Putamen (tissue), 1 donor: Measurements from ENCODE around the gene C17orf58.
"Not testable (repeated sequence)": the region's sequence is repeated elsewhere in the genome, so short reads cannot be mapped to it uniquely, and the experiment has no call there.

Experiments
- DNase-seq: peaks from one replicate; pipeline ENCODE4 v3.0.0-alpha.2; 2016; ENCODE audit warnings: low spot score

The C17orf58 gene

GRCh38 chr17:67996301-67997171 is at the start of gene C17orf58:
TSS of gene C17orf58 (minus strand) at chr17:67996469. CDS start at chr17:67996198, 271 bp downstream.
- not testable (repeated sequence) for DNase-seq

DNA sequence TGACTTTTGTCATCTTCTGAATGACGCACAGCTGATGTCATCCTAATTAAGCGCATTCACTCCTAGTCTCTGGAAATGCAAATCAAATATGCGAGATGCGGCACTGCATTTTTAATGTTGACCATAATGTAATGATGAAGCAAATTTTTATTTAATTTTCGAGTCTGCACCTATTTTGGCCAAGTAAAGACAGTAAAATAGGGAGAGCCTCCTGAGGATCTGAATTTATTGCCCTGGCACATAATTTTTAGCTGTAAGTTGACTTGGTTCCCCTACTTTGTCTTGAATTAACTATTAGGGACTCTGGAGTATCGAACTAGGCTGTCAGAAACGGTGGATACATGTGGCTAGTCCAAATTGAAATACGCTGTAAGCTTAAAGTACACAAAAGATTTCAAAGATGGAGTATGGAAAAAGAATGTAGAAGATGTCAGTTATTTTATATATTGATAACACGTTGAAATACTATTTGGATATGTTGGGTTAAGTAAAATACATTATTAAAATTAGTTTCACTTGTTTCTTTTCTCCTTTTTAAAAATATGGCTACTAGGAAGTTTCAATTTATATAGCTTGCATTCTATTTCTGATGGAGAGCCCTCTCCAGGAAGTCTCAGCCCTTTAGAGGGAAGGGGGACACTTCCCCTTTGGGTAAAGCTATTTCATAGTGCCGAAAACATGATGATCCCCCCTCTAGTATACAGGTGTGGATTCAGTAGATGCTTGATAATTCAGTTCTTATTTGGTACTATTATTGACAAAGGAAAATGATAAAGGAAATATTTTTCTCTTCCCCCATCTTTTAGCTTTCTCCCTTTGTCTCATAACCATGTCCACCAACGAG is 40.3 kb upstream of the C17orf58 start:
- DNase-seq, result no peak

DNA sequence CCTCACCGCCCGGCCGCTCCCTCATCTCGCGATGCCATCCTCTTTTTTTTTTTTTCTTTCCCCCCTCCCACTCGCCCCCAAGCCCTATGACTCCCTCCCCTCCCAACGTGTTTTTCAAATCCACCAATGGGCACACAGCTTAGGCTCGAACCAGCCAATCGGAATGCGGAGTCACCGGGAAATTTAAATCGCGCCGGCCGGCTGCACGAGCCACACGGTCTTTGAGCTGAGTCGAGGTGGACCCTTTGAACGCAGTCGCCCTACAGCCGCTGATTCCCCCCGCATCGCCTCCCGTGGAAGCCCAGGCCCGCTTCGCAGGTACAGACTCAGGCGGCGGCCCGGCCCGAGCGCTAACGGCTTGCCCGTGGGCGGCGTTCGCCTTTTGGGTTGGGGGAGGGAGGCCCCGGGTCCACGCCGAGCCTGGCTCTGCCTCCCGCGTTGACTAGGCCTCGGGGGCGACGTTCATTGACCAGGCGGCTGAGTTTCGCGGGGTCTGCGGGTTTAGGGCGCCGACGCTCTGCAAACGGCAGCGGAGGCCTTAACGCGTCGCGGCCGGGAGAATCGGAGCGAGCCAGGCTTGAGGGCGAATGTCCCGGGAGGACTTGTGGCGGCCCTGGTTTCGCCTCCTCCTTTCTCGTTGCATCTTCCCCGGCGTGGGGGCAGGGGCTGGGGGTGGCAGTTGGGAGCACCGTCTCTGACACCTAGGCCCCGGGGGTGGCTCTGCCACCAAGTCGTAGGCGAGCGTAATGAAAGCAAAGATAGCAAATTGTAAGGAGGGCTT is 39.4 kb upstream of the C17orf58 start, which contains the start of gene KPNA2:
TSS of gene KPNA2 (plus strand) at position 213 of the 781 bp plus-strand sequence. CDS start 1,398 bp downstream, outside the sequence.
- DNase-seq, result peak; percentile 61

- peak; percentile 96 for DNase-seq
These were observed 38.9 kb upstream of the C17orf58 start for GRCh38 chr17:68035131-68035522.

GRCh38 chr17:68034452-68034776 is 38.1 kb upstream of the C17orf58 start:
- no peak for DNase-seq

DNA sequence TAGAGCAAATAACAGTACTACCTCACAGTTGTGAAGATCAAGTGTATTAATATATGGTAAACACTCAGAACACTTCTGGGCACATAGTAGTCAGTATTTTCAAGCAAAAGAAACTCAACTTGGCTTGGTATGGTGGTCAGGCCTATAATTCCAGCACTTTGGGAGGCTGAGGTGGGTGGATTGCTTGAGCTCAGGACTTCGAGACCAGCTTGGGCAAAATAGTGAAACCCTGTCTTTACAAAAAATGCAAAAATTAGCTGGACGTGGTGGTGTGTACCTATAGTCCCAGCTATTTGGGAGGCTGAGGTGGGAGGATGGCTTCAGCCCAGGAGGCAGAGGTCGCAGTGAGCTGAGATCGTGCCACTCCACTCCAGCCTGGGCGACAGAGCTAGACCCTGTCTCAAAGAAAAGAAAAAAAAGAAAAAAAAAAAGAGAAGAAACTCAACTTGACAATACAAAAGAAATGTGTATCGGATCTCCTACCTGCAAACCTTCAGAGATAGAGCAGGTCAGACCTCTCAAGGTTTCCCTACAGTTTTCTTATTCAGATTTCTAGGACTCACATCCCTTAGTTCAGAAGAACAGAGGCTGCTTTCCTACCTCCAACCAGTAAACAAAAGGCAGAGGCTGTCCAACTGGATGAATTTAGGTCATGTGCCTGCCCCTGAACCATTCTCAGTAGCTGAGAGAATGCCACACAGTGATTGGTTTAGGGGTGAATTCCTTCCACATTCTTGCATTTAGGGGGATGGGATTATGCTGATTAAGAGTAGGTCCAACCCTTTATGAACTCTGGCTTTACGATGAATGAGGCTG is 37.6 kb upstream of the C17orf58 start:
- no peak for DNase-seq

GRCh38 chr17:68029512-68030215 is 33.4 kb upstream of the C17orf58 start:
- DNase-seq, result no peak

DNA sequence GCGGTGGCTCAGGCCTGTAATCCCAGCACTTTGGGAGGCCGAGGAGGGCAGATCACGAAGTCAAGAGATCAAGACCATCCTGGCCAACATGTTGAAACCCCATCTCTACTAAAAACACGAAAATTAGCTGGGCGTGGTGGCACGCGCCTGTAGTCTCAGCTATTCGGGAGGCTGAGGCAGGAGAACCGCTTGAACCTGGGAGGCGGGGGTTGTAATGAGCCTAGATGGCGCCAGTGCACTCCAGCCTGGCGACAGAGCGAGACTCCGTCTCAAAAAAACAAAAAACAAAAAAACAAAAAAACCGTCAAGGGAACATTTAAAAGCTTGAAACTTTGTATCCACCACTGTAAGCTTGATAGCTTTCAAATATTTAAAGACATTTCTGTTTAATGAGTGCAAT is 26.3 kb upstream of the C17orf58 start:
- DNase-seq, result not testable (repeated sequence)

GRCh38 chr17:68021963-68022362 is 25.7 kb upstream of the C17orf58 start:
- DNase-seq, result no peak

DNA sequence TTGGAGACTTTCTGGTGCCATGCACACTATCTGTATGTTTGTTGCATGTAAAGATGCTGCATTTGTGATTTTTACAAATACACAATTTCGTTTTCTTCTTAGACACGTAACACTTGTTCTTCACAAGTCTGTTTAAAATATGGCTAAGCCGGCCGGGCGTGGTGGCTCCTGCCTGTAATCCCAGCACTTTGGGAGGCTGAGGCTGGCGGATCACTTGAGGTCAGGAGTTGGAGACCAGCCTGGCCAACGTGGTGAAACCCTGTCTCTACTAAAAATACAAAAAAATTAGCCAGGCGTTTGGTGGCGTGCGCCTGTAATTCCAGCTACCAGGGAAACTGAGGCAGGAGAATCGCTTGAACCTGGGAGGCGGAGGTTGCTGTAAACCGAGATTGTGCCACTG is 24.5 kb upstream of the C17orf58 start:
- not testable (repeated sequence) for DNase-seq

DNA sequence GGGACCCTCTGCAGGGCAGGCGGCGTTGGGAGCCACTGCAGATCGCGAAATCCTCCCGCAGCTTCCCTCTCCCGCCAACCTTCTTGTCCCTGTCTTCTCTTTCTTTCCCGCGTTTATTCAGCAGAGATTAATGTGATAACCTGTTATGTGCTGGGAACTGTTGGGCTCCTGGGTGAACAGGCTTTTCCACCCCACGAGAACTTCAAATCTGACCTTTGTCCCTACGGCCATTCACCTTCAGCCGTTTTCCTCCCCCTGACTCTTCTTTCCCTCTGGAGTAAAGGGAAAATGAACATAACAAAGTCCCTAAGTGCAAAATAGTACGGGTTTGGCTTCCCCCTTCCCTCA is 24.1 kb upstream of the C17orf58 start:
- no peak for DNase-seq

- peak; percentile 98 for DNase-seq
These were observed 23.6 kb upstream of the C17orf58 start for GRCh38 chr17:68019675-68020408.

DNA sequence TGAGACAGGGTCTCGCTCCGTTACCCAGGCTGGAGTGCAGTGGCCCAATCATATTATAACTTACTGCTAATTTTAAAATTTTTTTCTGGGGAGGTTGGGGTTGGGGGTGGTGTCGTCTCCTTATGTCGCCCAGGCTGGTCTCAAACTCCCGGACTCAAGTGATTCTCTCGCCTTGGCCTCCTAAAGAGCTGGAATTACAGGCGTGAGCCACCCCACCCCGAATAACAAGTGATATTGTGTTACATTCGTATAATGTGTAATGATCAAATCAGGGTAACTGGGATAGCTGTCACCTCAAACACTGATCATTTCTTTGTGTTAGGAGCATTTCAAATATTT is 23.0 kb upstream of the C17orf58 start:
- no peak for DNase-seq

DNA sequence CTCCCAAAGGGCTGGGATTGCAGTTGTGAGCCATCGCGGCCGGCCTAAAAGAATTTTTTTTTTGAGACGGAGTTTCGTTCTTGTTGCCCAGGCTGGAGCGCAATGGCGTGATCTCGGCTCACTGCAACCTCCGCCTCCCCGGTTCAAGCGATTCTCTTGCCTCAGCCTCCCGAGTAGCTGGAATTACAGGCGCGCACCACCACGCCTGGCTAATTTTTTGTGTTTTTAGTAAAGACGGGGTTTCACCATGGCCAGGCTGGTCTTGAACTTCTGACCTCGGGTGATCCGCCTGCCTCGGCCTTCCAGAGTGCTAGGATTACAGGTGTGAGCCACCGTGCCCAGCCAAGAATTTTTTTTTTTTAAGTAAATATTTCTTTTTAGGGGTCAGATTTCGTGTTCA is 22.2 kb upstream of the C17orf58 start:
- DNase-seq, result not testable (repeated sequence)

GRCh38 chr17:68016838-68017237 is 20.6 kb upstream of the C17orf58 start:
- no peak for DNase-seq

DNA sequence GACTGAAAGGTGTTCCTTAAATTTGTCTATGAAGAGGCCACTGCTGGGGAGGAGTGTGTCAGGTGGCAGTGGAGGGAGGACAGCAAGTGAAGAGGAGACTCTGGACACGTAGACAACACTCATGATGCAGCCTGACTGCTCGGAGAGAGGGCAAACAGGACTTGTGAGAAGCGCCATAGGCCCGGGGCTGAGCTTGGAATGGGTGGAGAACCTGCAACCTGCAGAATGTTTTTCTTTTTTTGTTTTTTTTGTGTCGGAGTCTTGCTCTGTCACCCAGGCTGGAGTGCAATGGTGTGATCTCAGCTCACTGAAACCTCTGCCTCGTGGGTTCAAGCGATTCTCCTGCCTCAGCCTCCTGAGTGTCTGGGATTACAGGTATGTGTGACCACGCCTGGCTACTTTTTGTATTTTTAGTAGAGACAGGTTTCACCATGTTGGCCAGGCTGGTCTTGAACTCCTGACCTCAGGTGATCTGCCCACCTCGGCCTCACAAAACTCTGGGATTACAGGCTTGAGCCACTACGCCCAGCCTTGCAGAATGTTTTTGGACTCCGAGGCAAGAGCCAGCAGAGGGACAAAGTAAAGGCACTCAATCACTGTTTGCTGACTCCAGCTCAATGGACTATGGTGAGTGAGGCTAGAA is 18.9 kb upstream of the C17orf58 start:
- no peak for DNase-seq

- no peak for DNase-seq
These were observed 17.1 kb upstream of the C17orf58 start for GRCh38 chr17:68013385-68013784.

- DNase-seq, result peak; percentile 11
These were observed 15.0 kb upstream of the C17orf58 start for GRCh38 chr17:68011199-68011665.

DNA sequence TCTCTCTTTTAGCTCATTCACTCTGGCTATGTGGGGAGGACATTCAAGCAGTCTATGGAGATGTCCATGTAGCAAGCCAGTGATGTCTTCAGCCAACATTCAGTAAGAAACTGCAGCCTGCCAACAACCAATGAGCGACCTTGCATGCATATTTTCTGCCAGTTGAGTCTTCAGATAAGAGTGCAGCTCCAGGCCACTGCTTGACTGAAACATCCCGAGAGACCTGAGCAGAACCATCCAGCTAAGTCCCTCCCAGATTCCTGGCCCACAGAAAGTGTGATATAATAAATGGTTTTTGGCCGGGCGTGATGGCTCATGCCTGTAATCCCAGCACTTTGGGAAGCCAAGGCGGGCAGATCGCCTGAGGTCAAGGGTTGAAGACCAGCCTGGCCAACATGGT is 10.5 kb upstream of the C17orf58 start:
- no peak for DNase-seq

- no peak for DNase-seq
These were observed 7.9 kb upstream of the C17orf58 start for GRCh38 chr17:68004201-68004600.
